ENCODE measurements around the gene KIF1B. TPM values are rescaled to one million over a fixed set of nuclear protein-coding genes. Genes with fewer than 3 reads are reported as not detected.
A peak's percentile ranks its signal among the peaks of the same experiment; 100 is the strongest.

The KIF1B gene
- total and polyA plus RNA-seq, 9 of the 15 experiments (the other 6 are each of a cell fraction or from before 2014, with no cell fraction given), result 2.8 to 19.8 (median 11.9) TPM

- TF ChIP-seq FOXK2 (conservative IDR thresholded peaks at IDR 0.05 in 1 of 2, IDR thresholded peaks at IDR 0.05 in 1 of 2; ENCODE audit: low read depth in 2 of 2) (no peak), CTCF (IDR thresholded peaks at IDR 0.05 in 2 of 3, conservative IDR thresholded peaks at IDR 0.05 in 1 of 3; ENCODE audit: insufficient read depth in 2 of 3, low read depth in 1 of 3, low read length in 3 of 3) (no peak), RCOR1 (IDR thresholded peaks at IDR 0.05; ENCODE audit: borderline replicate concordance in 1 of 2, low read depth in 2 of 2, low read length in 2 of 2) (peak in 1 of 2 experiments; percentile 44; a peak in 1 of 4 replicates), FOSL1 (tag; conservative IDR thresholded peaks at IDR 0.05) (no peak), PRMT5 (CRISPR knock-in tag; IDR thresholded peaks at IDR 0.05) (no peak), ZNF695 (CRISPR knock-in tag; IDR thresholded peaks at IDR 0.05) (no peak), HMG20A (CRISPR knock-in tag; conservative IDR thresholded peaks at IDR 0.05) (no peak), JUN (IDR thresholded peaks at IDR 0.05; ENCODE audit: borderline replicate concordance, low read depth, low read length) (no peak), JUN (CRISPR knock-in tag; IDR thresholded peaks at IDR 0.05; ENCODE audit: borderline replicate concordance) (no peak), BMI1 (IDR thresholded peaks at IDR 0.05; ENCODE audit: low read length) (no peak), FOXA3 (CRISPR knock-in tag; conservative IDR thresholded peaks at IDR 0.05 in 1 of 2, IDR thresholded peaks at IDR 0.05 in 1 of 2) (no peak), CBFA2T3 (IDR thresholded peaks at IDR 0.05) (no peak), TAF7 (tag; IDR thresholded peaks at IDR 0.05) (no peak), MLX (CRISPR knock-in tag; conservative IDR thresholded peaks at IDR 0.05) (no peak), ZNF324 (CRISPR knock-in tag; IDR thresholded peaks at IDR 0.05) (no peak), ESRRA (IDR thresholded peaks at IDR 0.05; ENCODE audit: borderline replicate concordance, low read depth) (no peak)
- TF ChIP-seq, protein P1, sequence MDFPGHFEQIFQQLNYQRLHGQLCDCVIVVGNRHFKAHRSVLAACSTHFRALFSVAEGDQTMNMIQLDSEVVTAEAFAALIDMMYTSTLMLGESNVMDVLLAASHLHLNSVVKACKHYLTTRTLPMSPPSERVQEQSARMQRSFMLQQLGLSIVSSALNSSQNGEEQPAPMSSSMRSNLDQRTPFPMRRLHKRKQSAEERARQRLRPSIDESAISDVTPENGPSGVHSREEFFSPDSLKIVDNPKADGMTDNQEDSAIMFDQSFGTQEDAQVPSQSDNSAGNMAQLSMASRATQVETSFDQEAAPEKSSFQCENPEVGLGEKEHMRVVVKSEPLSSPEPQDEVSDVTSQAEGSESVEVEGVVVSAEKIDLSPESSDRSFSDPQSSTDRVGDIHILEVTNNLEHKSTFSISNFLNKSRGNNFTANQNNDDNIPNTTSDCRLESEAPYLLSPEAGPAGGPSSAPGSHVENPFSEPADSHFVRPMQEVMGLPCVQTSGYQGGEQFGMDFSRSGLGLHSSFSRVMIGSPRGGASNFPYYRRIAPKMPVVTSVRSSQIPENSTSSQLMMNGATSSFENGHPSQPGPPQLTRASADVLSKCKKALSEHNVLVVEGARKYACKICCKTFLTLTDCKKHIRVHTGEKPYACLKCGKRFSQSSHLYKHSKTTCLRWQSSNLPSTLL (IDR thresholded peaks at IDR 0.05), result no peak
- TF ChIP-seq, protein P2, sequence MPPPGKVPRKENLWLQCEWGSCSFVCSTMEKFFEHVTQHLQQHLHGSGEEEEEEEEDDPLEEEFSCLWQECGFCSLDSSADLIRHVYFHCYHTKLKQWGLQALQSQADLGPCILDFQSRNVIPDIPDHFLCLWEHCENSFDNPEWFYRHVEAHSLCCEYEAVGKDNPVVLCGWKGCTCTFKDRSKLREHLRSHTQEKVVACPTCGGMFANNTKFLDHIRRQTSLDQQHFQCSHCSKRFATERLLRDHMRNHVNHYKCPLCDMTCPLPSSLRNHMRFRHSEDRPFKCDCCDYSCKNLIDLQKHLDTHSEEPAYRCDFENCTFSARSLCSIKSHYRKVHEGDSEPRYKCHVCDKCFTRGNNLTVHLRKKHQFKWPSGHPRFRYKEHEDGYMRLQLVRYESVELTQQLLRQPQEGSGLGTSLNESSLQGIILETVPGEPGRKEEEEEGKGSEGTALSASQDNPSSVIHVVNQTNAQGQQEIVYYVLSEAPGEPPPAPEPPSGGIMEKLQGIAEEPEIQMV (tag; conservative IDR thresholded peaks at IDR 0.05; ENCODE audit: low read depth), result no peak
- TF ChIP-seq, protein P3, sequence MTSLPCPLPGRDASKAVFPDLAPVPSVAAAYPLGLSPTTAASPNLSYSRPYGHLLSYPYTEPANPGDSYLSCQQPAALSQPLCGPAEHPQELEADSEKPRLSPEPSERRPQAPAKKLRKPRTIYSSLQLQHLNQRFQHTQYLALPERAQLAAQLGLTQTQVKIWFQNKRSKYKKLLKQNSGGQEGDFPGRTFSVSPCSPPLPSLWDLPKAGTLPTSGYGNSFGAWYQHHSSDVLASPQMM (CRISPR knock-in tag; IDR thresholded peaks at IDR 0.05), result no peak
- TF ChIP-seq, protein P4, sequence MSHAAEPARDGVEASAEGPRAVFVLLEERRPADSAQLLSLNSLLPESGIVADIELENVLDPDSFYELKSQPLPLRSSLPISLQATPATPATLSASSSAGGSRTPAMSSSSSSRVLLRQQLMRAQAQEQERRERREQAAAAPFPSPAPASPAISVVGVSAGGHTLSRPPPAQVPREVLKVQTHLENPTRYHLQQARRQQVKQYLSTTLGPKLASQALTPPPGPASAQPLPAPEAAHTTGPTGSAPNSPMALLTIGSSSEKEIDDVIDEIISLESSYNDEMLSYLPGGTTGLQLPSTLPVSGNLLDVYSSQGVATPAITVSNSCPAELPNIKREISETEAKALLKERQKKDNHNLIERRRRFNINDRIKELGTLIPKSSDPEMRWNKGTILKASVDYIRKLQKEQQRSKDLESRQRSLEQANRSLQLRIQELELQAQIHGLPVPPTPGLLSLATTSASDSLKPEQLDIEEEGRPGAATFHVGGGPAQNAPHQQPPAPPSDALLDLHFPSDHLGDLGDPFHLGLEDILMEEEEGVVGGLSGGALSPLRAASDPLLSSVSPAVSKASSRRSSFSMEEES (CRISPR knock-in tag; IDR thresholded peaks at IDR 0.05), result peak; percentile 61
Observed at GRCh38 chr1:10253755-10254154, 43.4 kb downstream of the KIF1B start (continued).
